ENCODE results near the gene KCTD6. TPM values are rescaled to one million over a fixed set of nuclear protein-coding genes. Genes with fewer than 3 reads are reported as not detected.

Gene KCTD6
- total and polyA plus RNA-seq, 2 of the 4 experiments (the other 2 are of a cell fraction) = 7.0 to 9.2 TPM

DNA sequence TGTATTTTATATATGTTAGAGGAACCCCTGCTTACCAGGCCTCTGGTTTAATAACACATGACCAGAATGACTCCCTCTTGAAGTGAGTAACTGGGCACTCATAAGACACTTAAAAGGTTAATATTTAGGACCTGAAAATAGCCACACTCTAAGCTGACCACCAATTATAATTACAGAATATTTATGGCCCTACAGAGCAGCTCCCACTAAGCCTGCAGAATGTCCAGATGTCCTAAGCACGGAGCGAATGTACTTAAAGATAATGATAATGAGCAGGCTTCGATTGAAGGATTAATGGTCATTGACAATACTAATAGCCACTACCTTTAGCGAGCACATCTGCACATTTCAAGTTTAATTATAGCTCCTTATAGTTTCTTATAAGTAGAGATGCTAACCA is 22.8 kb upstream of the KCTD6 start:
- TF ChIP-seq, protein P1, sequence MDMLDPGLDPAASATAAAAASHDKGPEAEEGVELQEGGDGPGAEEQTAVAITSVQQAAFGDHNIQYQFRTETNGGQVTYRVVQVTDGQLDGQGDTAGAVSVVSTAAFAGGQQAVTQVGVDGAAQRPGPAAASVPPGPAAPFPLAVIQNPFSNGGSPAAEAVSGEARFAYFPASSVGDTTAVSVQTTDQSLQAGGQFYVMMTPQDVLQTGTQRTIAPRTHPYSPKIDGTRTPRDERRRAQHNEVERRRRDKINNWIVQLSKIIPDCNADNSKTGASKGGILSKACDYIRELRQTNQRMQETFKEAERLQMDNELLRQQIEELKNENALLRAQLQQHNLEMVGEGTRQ (IDR thresholded peaks at IDR 0.05; ENCODE audit: low read depth, low read length) = no peak
- TF ChIP-seq RCOR1 (IDR thresholded peaks at IDR 0.05; ENCODE audit: insufficient replicate concordance, low read length) = no peak
- no peak for TF ChIP-seq CHD1 (IDR thresholded peaks at IDR 0.05; ENCODE audit: low read depth, low read length)
- no peak for TF ChIP-seq SMC3 (IDR thresholded peaks at IDR 0.05; ENCODE audit: low read depth, low read length)
- TF ChIP-seq MAFK (IDR thresholded peaks at IDR 0.05; ENCODE audit: low read depth, low read length) = no peak
- TF ChIP-seq, protein P2, sequence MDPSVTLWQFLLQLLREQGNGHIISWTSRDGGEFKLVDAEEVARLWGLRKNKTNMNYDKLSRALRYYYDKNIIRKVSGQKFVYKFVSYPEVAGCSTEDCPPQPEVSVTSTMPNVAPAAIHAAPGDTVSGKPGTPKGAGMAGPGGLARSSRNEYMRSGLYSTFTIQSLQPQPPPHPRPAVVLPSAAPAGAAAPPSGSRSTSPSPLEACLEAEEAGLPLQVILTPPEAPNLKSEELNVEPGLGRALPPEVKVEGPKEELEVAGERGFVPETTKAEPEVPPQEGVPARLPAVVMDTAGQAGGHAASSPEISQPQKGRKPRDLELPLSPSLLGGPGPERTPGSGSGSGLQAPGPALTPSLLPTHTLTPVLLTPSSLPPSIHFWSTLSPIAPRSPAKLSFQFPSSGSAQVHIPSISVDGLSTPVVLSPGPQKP (IDR thresholded peaks at IDR 0.05; ENCODE audit: borderline replicate concordance, low read depth, low read length) = no peak
- no peak for TF ChIP-seq RAD21 (IDR thresholded peaks at IDR 0.05; ENCODE audit: low read length)
- TF ChIP-seq MXI1 (IDR thresholded peaks at IDR 0.05; ENCODE audit: borderline replicate concordance, low read depth, low read length) = no peak
- no peak for TF ChIP-seq FOS (IDR thresholded peaks at IDR 0.05; ENCODE audit: low read depth, low read length)
- TF ChIP-seq BHLHE40 (IDR thresholded peaks at IDR 0.05; ENCODE audit: low read depth, low read length) = no peak
- TF ChIP-seq POLR2A (IDR thresholded peaks at IDR 0.05; ENCODE audit: low read depth, low read length) = no peak
- TF ChIP-seq NFE2L2 (IDR thresholded peaks at IDR 0.05; ENCODE audit: low read depth, low read length) = no peak
- TF ChIP-seq CTCF (conservative IDR thresholded peaks at IDR 0.05; ENCODE audit: low read depth, low read length) = no peak
- TF ChIP-seq RFX5 (IDR thresholded peaks at IDR 0.05; ENCODE audit: low read depth, low read length) = no peak
- no peak for TF ChIP-seq MAZ (IDR thresholded peaks at IDR 0.05; ENCODE audit: borderline replicate concordance, low read depth, low read length)
- no peak for TF ChIP-seq CEBPB (IDR thresholded peaks at IDR 0.05; ENCODE audit: low read depth, low read length)
- H3K79me1 ChIP-seq (ENCODE audit: low read depth in 1 of 2, low read length in 2 of 2) = no peaks in the 10 kb centered on the region
- no peak overlapping the region for H3K27ac ChIP-seq (ENCODE audit: insufficient read depth, low read length)
- H3K36me3 ChIP-seq (ENCODE audit: control insufficient read depth, insufficient read depth, low read length) = no peaks in the 10 kb centered on the region
- peaks cover 15% of the 10 kb centered on the region for H3K4me1 ChIP-seq (ENCODE audit: control insufficient read depth, insufficient read depth, low read length)
- H3K56ac ChIP-seq (ENCODE audit: extremely low read depth, insufficient read depth, low read length) = no peak overlapping the region
- H3K9me1 ChIP-seq (ENCODE audit: insufficient read depth, low read length) = peaks cover 10% of the 10 kb centered on the region
- no peak overlapping the region for H3K4me2 ChIP-seq (ENCODE audit: low read depth, low read length)
- H2AK5ac ChIP-seq (ENCODE audit: low read depth, low read length) = no peak overlapping the region
- intact Hi-C loops (cut with micrococcal nuclease) = no loop called here
- H3K4ac ChIP-seq (ENCODE audit: low read depth, low read length) = no peak overlapping the region
- no peaks in the 10 kb centered on the region for H3K9me3 ChIP-seq (ENCODE audit: control insufficient read depth, insufficient read depth, low read length)
- H2AK9ac ChIP-seq (replicated peaks; ENCODE audit: low read depth, low read length, poor library complexity) = no peak overlapping the region
- H3K23ac ChIP-seq (ENCODE audit: low read depth, low read length) = no peak overlapping the region
- DNase-seq (no peak), ATAC-seq (ENCODE audit: low read depth) (no peak)
- in situ Hi-C loops (cut with MboI; ENCODE audit: low sequenced_read_pairs) = no loop called here
- no peaks in the 10 kb centered on the region for H3K27me3 ChIP-seq (ENCODE audit: control insufficient read depth, insufficient read depth, low read length)
- ChIA-PET CTCF (interaction anchor here (1.4 kb wide), 1 partner anchor 23 kb away, joined by 3 read pairs; the partner anchor contains the start of gene KCTD6), POLR2A (ENCODE audit: unreplicated experiment) (no interaction called here)
- no peak overlapping the region for H3K4me3 ChIP-seq (ENCODE audit: insufficient read depth, low read depth, low read length)
- no peak overlapping the region for H2BK120ac ChIP-seq (ENCODE audit: low read depth, low read length)
- no CpG with 5 or more reads among the region's 4 CpGs for WGBS, 2 experiments (ENCODE audit: extremely low coverage in 2 of 2, insufficient read length in 1 of 2)
- no TSS peak for BruUV-seq (replicated peaks)
- H3K14ac ChIP-seq (replicated peaks; ENCODE audit: low read depth, low read length) = no peak overlapping the region
- no peak overlapping the region for H4K8ac ChIP-seq (ENCODE audit: low read depth in 2 of 2, low read length in 2 of 2)
- no peak overlapping the region for H3K18ac ChIP-seq (ENCODE audit: low read depth, low read length)
- no peak overlapping the region for H2BK5ac ChIP-seq (ENCODE audit: low read depth, low read length, poor library complexity, severe bottlenecking)
- no peak overlapping the region for H3K9ac ChIP-seq (ENCODE audit: low read depth, low read length)
- no peak overlapping the region for H4K5ac ChIP-seq (ENCODE audit: low read depth, low read length)
- dilution Hi-C loops (cut with HindIII; ENCODE audit: low sequenced_read_pairs, unreplicated experiment) = no loop called here
- no peak overlapping the region for H2BK20ac ChIP-seq (ENCODE audit: low read depth, low read length)
- no peak overlapping the region for H2BK15ac ChIP-seq (ENCODE audit: low read depth, low read length)
- H4K20me1 ChIP-seq (ENCODE audit: insufficient read depth, low read length) = no peaks in the 10 kb centered on the region
- no peak overlapping the region for H2AFZ ChIP-seq (replicated peaks; ENCODE audit: low read length, poor library complexity)
- H4K91ac ChIP-seq (ENCODE audit: insufficient read depth, low read depth, low read length) = no peak overlapping the region

Measured in IMR-90 (cell line).